ENCODE results near the gene SEC14L3.

SEC14L3 gene

DNA sequence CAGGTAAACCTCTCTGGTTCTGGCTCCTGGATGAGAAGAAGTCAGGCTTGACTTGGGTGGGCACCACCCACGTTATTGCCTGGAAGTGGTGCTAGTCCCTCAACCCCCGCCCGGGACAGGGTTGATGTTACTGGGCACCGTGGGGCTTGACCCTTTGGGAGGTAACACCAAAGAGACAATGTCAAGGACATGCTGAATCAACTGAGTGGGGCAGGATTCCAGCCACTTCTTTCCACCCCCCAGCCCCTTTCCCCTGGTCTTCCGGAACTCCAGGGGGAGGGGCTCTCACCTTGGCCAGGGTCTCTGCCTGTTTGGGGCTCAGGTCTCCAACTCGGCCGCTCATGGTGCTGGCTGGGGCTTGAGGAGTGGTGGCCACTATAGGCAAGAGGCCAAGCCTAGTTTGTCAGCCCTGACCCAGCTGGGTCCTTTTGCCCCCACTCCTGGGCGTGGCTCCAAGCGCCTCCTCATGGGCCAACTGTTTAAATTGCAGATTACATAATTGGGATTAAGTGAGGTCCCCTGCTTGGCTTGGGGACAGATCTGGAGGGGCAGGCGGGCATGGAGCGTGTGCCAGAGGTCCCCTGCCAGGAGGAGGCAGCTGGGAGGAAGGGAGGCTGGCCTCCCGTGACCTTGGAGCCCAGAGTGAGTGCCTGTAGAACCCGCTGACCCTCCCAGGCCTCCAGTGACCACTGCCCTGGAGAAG, at the start of gene SEC14L3:
SEC14L3 (minus strand) TSS at position 402 of the 703 bp plus-strand sequence; CDS start at position 343, 59 bp downstream.
- no peak for DNase-seq (ENCODE audit: low spot score)

DNA sequence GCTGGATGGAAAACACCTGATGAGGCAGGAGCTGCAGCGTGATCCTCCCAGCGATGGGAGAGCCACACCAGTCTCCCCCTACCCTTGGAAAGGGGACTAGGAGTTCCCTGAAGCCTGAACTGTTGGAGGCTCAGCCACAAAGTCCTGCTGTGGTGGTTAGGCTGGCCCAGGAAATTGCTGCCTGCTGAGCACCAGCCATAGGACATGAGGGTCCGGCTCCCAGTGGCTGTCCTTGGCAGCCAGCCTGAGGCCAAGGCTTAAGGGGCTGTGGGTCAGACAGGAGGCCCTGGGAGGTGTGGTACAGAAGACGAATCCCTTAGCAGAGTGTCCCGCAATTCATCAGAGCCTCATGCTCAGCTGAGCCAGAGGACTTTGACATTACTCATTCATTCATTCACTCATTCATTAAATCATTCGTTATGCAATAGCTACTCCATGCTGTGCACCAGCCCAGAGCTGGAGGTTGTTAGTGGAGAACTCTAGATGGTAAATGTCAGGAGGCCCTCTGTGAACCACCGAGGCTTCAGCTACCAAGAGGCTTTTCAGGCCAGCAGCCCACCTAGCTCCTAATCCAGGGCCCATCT, 48.1 kb upstream of the SEC14L3 start:
- DNase-seq (ENCODE audit: low spot score), result no peak

DNA sequence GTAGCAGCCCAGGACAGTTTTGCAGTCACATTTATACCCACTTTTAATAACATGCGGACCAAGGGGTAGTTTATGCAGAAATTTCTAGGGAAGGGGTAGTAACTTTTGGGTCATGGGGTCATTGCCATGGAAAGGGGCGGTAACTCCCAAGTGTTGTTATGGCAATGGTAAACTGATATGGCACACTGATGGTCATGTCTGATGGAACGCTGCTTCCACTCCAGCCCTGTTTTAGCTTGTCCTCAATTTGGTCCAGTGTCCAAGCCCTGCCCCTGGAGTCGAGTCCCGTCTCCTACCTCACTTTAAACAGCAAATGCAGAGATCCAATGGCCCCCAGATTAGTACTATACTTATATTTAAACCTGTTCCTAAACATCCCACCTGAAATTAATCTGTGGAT, 44.9 kb upstream of the SEC14L3 start:
- DNase-seq (ENCODE audit: low spot score), result no peak

DNA sequence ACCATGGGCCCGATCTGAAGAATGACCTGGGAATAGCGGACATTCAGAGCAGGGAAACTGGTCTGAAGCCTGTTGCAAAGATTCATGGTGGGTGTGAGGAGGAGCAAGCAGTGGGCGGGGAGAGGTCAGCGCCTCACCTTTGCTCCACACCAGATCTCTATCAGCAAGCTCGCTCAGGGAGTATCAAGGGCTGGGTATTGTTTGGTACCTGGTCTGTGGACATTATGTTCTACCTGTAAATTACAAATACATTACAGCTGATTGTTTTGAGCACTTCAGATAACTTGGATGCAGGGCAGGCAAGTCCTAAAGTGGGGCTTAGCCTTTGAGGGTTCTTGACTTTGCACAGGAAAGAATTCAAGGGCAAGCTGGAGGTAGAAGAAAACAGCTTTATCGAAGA, 44.5 kb upstream of the SEC14L3 start:
- DNase-seq (ENCODE audit: low spot score), result no peak

DNA sequence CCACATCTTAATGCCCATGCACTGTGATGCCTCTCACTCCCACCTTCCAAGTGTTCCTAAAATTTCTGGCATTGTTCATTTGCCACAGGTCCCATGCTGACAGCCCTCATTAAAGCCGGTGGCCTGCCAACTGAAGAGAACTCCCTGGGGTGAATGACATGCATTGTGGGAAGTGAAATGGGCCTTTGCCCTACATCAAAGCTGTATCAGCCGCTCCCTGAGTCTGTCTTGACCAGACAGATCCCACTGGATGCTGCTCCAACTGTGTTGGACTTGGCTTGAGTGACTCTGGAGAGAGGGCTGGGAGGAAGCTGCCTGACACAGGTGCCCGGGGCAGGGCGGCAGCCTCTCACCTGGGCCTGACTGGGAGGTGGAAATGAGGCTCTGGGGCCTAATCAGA, 42.4 kb upstream of the SEC14L3 start:
- DNase-seq (ENCODE audit: low spot score), result no peak

DNA sequence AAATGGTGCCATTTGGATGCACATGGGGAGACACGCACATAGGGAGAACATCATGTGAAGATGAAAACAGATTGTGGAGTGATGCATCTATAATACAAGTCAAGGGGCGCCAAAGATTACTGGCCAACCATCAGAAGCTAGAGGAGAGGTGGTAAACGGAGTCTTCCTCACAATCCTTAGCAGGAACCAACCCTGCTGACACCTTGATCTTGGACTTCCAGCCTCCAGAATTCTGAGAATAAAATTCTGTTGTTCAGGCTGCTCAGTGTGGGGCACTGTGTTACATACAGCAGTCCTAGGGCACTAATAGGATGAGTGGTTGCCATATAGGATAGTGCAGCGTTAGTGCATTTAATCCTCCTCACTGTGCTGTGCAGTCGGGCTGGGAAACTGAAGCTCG, 41.6 kb upstream of the SEC14L3 start:
- DNase-seq (ENCODE audit: low spot score), result no peak

DNA sequence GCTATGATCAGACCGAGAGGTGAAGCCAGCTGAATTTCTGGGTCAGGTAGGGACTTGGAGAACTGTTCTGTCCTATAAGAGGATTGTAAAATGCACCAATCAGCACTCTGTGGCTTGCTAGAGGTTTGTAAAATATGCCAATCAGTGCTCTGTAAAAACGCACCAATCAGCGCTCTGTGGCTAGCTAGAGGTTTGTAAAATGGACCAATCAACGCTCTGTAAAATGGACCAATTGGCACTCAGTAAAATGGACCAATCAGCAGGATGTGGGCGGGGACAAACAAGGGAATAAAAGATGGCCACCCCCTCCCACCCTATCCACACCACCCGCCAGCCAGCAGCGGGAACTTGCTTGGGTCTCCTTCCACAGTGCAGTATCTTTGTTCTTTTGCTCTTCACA, 40.1 kb upstream of the SEC14L3 start:
- DNase-seq (ENCODE audit: low spot score), result no peak

DNA sequence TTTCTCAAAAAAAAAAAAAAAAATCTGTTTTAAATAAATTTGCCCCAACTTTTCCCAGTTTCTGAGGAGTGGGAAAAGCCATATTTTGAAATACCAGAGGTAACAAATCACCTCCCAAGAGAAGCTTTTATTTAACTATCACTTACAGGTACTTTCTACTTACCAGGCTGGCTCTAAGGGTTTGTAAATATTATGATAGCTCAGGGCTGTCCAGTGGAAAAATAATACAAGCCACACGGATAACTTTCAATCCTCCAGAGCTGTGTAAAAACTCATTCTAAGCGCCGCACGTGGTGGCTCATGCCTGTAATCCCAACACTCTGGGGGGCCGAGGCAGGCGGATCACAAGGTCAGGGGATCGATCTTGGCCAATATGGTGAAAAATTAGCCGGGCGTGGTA, 39.3 kb upstream of the SEC14L3 start:
- DNase-seq (ENCODE audit: low spot score), result no peak

DNA sequence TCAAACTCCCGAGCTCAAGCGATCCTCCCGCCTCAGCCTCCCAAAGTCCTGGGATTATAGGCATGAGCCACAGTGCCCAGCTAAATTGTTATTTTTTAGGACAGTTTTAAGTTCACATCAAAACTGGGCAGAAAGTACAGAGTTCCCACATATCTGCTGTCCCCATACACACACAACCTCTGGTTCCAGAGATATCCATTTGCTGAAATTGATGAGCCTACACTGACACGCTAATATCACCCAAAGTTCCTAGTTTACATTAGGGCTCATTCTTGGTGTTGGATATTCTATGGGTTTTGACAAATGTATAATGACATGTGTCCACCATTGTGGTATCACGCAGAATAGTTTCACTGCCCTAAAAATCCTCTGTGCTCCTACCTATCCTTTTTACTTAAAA, 36.4 kb upstream of the SEC14L3 start:
- DNase-seq (ENCODE audit: low spot score), result no peak

DNA sequence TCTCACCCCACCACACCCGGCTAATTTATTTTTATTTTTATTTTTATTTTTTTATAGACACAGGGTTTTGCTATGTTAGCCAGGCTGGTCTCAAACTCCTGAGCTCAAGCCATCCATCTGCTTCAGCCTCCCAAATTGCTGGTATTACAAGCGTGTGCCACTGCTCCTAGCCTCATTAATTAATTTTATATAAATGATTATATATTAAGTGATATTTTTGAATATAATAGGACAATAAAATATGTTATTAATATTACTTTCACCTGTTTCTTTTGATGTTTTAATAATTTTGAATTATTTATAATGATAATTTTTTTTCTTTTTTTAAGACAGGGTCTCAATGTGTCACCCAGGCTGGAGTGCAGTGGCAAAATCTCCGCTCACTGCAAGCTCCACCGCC, 35.9 kb upstream of the SEC14L3 start:
- no peak for DNase-seq (ENCODE audit: low spot score)

DNA sequence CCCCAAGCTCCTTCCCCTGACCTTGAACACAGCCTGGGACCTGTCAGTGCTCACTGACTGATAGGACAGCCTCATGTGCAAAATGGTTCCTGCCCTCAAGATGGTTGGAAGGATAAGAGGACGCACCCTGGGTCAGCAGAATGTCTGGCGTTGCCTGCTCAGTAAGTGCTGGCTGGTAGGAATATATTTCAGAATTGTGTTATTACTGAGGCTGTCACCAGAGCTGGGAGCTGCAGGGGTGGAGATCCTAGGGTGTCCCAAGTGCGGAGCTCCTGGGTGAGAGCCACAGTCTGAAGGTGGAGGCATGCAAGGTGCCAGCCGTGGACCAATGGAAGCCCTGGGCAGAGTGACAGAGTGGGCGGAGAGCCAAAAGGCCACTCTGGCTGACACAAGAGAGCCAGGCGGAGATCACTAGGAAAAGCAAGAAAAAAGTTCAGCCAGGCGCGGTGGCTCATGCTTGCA, 34.7 kb upstream of the SEC14L3 start:
- no peak for DNase-seq (ENCODE audit: low spot score)

DNA sequence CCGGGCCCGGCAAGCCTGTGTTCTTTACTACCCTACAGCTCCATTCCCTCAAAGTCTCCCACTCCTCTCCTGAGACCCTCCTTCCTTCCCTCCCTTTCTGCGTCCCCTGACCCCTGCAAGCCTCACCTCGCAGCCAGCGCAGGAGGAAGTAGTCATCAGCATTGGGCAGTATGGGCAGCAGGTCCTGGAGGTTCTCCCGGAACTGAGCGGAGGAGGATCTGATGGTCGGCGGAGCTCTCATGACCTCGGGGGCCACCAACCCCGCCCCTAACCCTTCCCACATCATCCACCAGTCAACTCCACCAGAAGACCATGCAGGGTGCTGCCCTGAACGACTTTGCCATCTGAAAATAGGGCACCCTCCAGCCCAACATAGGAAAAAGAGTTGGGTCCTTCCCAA, 31.7 kb upstream of the SEC14L3 start:
- no peak for DNase-seq (ENCODE audit: low spot score)

DNA sequence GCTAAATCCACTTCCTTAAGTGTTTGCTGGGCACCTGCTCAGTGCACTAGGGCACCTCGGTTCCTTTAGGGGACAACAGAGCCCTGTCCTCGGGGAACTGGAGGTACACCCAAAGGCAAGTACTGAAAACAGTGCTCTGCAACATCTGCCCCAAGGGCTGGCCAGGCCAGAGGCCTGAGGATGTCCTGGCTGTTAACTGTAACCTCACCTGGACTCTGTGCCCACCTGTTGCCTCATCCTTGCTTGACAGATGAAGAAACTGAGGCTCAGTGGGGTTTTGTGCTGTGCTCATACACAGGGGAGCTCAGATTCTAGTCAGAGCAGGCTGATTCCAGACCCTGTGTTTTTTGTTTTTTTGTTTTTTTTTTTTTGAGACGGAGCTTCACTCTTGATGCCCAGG, 31.1 kb upstream of the SEC14L3 start:
- DNase-seq (ENCODE audit: low spot score), result no peak

DNA sequence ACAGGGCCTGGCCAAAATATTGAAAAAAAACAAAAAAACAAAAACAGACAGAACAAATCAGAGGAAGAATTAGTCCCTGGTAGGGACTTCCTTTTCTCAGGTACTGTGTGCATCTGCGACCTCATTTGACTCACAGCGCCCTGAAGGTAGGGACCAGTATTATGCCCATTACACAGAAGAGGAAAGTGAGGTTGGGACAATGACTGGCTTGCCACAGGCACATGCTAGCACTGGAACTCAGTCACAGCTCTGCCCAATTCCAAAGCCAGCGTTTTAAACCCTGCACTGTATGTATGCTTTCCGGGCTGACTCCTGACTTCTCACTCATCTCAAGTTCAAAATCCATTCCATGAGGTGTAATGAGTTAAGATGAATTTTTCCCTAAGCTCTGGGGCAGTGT, 30.3 kb upstream of the SEC14L3 start:
- no peak for DNase-seq (ENCODE audit: low spot score)

DNA sequence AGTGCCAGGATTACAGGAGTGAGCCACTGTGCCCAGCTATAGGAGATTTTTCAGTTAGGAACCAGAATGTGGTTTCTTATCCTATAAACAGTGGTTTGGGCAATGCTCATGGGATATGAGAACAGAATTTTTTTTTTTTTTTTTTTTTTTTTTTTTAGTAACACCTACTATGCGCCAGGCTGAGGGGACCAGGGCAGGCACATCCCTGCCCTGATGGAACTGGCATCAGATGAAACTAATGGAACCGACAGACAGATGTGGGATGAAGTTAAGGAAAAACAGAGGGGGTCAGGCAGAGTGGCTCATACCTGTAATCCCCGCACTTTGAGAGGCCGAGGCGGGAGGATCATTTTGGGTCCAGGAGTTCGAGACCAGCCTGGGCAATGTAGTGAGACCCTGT, 28.8 kb upstream of the SEC14L3 start:
- DNase-seq (ENCODE audit: low spot score), result no peak

DNA sequence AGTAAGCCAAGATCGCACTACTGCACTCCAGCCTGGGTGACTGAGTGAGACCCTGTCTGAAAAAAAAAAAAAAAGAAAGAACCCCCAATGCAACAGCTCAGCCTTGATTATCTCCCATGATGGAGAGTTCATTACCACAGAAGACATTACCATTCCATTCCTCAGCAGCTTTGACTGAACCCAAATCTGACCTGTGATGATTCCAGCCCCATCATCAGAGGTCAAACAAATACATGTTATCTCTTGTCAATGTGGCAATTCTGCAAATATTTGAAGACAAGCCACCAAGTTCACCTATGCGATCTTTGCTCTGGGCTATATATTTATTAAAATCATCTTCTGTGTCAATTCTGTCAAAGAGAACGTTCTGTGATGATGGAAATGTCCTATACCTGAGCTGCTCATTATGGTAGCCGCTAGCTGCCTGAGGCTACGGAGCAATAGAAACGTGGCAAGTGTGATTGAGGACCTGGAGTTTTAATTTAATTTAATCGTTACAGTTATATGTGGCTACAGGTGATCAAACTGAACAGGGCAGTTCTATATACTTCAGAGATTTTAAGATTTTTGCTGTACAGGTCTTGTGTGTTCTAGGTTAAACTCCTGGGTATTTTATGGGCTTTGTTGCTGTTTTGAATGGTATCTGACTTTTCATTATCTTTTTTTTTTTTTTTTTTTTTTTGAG, 25.8 kb upstream of the SEC14L3 start:
- no peak for DNase-seq (ENCODE audit: low spot score)

DNA sequence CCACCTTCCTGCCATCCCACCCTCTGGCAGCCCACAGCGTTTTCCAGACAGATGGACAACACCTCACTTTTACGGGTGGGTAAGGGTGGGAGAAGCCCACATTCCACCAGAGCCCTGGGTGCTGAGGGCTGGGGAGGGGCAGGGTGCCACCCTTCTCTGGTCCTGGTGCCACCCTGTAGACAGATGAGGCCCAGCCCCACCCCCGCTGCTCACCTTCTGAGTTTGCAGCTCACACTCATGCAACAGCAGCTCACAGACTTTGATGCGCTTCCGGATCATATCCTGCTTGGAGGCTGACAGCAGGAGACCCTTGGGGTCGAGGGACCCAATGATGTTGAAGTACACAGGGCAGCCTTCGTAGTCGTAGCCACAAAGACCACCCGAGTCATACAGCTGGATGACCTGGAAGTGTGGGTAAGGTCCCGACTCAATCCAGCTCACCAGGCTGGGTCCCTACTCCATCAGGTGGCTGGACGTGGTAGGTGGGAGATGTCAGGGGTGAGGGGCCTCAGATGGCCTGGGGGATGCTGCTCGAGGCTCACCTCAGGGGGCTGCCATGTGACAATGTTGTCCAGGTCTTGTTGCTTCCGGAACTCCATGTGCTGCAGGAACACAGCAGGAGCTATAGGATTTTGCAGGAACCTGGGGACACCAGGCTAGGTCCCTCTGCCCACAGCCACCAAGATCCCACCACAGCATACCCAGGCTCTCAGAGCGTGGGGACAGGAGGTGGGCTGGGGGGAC, 23.4 kb upstream of the SEC14L3 start:
- DNase-seq (ENCODE audit: low spot score), result no peak

DNA sequence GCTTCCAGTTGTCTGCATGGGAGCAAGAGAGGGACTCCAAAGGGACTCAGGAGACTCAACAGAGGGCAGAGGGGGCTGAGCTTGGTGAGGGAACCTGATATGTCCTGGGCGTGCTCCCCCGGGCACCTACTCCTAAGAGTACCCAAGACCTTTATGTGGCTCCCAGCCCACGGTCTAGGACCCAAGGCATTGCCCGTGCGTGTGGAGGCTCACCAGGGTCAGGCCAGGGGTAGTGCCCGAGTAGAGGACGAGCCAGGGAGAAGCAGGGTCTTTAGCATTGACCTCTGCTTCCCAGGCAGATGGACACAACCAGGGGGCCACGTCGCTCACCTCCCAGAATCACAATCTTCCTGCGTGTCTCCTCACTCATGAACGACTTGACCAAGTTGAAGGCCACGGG, 20.3 kb upstream of the SEC14L3 start:
- DNase-seq (ENCODE audit: low spot score), result no peak

DNA sequence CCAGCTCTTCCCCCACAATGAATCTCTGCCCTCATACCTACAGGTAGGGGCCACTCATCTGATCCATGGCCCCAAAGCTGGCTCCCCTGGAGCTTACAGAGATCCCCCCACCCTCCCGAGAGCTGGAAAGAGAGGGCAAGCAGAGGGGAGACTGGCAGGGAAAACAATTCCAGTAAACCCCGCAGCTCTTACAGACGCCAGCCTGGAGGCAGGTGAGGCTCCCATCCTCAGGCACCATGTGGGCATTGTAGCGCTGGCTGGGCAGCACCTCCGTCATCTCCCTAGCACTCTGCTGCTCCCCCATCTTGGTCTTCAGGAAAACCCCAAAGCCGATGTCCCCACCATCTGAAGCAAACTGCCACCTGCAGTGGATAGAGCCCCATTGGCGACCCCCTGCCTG, 19.6 kb upstream of the SEC14L3 start:
- DNase-seq (ENCODE audit: low spot score), result no peak

DNA sequence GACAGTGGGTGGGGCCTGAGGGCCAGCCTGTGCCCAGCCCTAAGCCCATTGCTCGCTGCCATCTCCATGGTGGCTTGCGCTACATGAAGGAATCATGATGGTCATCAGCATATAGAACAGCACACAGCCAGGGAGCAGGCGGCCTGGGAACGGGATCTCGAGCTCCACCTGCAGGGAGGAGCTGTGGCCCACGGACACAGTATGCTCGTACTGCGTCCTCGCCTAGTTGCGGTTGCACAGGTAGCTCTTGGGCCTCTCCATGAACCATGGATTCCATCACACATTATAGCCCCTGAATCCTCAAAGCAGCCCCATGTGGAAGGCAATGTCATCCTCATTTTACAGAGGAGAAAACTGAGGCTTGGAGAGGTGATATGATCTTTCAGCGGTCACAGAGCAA, 18.6 kb upstream of the SEC14L3 start:
- no peak for DNase-seq (ENCODE audit: low spot score)

DNA sequence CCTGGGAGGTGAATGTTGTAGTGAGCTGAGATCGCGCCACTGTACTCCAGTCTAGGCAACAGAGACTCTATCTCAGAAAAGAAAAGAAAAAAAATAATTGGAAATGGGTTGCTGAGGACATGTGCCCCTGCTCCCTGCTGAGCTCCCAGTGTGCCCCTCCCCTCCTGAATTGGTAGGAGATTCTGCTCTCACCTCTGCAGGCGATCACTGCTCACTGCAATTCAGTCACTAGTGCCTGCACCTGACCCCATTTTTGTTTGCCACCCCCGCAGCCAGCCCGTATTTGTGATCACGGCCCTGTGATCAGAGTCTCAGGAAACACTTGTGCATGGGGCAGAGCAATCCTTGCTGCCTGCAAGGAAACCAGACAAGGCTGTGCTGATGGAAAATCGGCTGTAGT, 16.3 kb upstream of the SEC14L3 start:
- DNase-seq (ENCODE audit: low spot score), result no peak

DNA sequence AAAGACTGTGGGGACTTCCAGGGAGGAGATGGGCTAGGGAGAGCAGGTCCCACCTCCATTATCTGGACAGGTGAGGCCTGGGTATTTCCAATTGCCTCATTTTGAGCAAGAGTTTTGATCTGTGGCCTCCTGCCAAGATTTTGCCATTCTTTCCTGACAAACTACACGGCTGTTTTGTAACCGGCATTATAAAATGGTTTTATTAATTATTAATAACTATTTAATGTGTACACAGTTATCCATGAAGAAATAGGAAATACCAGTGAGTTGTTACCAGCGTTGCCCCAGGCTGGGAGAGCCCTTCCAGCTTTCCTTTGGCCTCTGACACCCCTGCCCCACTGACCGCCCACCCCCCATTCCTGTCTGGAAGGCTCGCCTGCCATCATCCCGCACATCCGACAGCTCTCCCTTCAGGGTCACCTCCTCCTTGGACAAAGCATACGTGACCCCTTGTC, 14.9 kb upstream of the SEC14L3 start:
- DNase-seq (ENCODE audit: low spot score), result peak; percentile 54

DNA sequence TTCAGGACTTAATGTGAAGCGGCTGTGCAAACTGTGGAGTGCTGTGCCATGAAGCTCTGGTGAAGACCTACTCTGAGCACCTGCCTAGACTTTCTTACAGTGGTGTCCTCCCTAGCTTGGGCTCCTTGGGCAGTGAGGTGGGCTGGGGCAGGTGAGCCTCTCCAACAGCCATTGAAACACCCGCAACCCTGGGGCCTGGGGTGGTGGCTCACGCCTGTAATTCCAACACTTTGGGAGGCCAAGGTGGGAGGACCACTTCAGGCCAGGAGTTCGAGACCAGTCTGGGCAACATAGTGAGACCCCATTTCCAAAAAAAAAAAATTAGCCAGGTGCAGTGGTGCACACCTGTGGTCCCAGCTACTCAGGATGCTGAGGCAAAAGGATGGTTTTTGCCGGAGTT, 14.3 kb upstream of the SEC14L3 start:
- no peak for DNase-seq (ENCODE audit: low spot score)

Measured in kidney tubule cell (primary cell).